Bronchial epithelial cell (primary cell): Measurements from ENCODE around the gene C13orf46. TPM values are rescaled to one million over a fixed set of nuclear protein-coding genes. Genes with fewer than 3 reads are reported as not detected.
"Not testable (repeated sequence)": the region's sequence is repeated elsewhere in the genome, so short reads cannot be mapped to it uniquely, and the experiment has no call there.

Experiments used
- DNase-seq: peaks from one replicate; pipeline ENCODE4 v3.0.0-alpha.2; 2010; ENCODE audit warnings: low read depth
- FAIRE-seq: peaks from 2 replicates; lab custom pipeline; 2011; peaks lifted over from hg19 to GRCh38; lab: Jason Lieb, UNC
- H3K27me3 ChIP-seq: 2 replicates; pipeline ENCODE4 v1.5.1; 2011; ENCODE audit warnings: low read length; ENCODE audit not compliant: control insufficient read depth, insufficient read depth
- H3K36me3 ChIP-seq: 2 replicates; pipeline ENCODE4 v1.5.1; 2011; ENCODE audit warnings: low read length; ENCODE audit not compliant: control insufficient read depth, insufficient read depth
- H3K4me3 ChIP-seq: 2 replicates; pipeline ENCODE4 v1.5.1; 2011; ENCODE audit warnings: mild to moderate bottlenecking, low read depth, low read length, control low read depth
- total RNA-seq: library from RNA; depleted of rRNA; stranded (reverse); fragments of >200 nt; gene quantifications from 2 replicates; pipeline ENCODE4 v1.2.1, GENCODE V29; 2014
- TF ChIP-seq, protein P1 (sequence below): IDR thresholded peaks from 2 replicates; pipeline ENCODE4 v1.5.1; 2011; ENCODE audit warnings: mild to moderate bottlenecking, moderate library complexity, low read length, control low read depth, inconsistent platforms; ENCODE audit not compliant: insufficient read depth, severe bottlenecking

Gene C13orf46
- total RNA-seq, 1 donor from 2014 or later: not detected

DNA sequence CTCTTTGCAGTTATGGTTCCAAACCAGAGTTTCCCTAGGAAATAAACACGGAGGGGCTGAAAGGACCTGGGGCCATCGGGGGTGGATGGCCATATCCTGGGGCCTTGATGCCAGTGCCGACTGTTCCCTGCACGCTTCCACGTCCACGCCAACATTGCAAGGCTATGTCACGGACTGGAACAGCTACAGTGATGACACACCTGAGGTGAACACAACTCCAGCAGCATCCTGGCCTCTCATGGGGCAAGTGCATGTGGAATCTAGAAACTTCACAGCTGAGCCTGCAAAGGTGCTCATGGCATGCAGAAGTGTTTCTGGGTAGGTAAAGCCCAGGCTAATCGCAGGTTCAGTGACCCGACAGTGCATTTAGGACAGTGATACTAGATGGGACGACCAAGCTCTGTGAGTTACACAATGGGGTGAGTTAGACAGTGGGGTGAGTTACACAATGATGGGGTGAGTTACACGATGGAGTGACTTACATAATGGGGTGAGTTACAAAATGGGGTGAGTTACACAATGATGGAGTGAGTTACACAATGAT lies 58.0 kb downstream of the C13orf46 start:
- H3K36me3 ChIP-seq: no peaks in the 10 kb centered on the region
- no peaks in the 10 kb centered on the region for H3K27me3 ChIP-seq
- no peak overlapping the region for H3K4me3 ChIP-seq
- no peak for DNase-seq
- peak; percentile 47 for FAIRE-seq
- TF ChIP-seq, protein P1, sequence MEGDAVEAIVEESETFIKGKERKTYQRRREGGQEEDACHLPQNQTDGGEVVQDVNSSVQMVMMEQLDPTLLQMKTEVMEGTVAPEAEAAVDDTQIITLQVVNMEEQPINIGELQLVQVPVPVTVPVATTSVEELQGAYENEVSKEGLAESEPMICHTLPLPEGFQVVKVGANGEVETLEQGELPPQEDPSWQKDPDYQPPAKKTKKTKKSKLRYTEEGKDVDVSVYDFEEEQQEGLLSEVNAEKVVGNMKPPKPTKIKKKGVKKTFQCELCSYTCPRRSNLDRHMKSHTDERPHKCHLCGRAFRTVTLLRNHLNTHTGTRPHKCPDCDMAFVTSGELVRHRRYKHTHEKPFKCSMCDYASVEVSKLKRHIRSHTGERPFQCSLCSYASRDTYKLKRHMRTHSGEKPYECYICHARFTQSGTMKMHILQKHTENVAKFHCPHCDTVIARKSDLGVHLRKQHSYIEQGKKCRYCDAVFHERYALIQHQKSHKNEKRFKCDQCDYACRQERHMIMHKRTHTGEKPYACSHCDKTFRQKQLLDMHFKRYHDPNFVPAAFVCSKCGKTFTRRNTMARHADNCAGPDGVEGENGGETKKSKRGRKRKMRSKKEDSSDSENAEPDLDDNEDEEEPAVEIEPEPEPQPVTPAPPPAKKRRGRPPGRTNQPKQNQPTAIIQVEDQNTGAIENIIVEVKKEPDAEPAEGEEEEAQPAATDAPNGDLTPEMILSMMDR: no peak

DNA sequence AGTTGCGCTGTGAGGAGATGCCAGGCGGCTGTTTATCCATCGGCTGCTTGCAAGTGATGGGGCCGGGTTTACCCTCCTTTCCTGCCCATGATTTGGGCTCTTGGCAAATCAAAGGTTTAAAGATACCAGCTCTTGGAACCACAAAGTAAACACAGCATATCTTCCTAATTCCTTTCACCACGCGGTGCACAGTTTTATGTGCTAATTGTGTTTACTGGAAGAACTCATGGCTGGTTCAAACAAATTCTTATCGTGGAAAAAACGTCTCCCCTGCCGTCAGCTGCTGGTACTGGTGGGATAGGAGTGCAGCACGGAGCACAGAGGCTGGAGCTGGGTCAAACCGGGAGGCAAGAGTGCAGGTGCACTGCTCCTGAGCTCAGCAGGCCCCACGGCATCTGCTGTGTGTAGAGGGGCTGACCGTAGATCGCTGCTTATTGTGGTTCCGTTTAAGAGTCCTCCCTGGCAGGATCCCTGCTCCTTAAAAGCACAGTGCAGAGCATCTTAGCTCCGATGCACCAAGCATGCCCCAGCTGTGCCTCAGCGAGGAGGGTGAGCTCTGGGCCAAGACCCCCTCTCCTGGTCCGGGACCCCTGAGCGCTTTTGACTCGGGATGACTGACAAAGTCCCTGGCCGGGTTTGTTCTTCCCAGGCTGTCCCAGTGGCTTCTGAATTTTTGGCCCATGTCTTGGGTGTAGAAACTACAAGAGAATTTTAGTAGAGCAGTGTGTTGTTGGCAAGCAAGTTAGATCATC lies 58.7 kb downstream of the C13orf46 start:
- FAIRE-seq (no peak), DNase-seq (no peak)
- Histone ChIP-seq H3K4me3 (no peak overlapping the region), H3K27me3 (no peaks in the 10 kb centered on the region), H3K36me3 (no peaks in the 10 kb centered on the region)
- TF ChIP-seq, protein P1: no peak

DNA sequence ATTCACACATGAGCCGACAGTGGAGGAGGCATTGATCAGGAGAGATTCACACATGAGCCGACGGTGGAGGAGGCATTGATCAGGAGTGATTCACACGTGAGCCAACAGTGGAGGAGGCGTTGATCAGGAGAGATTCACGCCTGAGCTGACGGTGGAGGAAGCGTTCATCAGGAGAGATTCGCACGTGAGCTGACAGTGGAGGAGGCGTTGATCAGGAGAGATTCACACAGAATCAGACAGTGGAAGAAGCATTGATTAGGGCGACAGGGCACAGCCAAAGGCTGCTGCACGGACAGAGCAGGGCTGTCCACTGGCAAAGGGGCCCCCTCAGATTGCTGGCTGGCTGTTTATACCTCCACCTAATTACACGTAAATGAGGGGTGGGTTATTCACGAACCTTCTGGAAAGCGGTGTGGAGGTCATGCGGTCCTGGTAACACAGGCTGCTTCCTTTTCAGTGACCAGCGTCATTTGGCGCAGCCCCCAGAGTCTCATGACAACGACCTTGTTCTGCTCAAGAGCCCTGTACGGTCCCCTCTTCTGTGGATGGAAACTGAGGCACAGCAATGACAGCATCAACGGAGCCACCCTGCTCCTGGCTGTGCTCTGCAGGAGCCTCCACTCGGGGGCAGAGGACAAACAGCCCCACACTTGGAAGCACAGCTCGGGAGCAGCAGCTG lies 59.4 kb downstream of the C13orf46 start:
- TF ChIP-seq, protein P1: no peak
- Histone ChIP-seq H3K4me3 (no peak overlapping the region), H3K27me3 (no peaks in the 10 kb centered on the region), H3K36me3 (no peaks in the 10 kb centered on the region)
- DNase-seq (no peak), FAIRE-seq (peak; percentile 98)

DNA sequence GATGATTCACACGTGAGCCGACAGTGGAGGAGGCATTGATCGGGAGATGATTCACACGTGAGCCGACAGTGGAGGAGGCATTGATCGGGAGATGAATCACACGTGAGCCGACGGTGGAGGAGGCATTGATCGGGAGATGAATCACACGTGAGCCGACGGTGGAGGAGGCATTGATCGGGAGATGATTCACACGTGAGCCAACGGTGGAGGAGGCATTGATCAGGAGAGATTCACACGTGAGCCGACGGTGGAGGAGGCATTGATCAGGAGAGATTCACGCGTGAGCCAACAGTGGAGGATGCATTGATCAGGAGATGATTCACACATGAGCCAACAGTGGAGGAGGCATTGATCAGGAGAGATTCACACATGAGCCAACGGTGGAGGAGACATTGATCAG lies 60.0 kb downstream of the C13orf46 start:
- not testable (repeated sequence) for H3K36me3 ChIP-seq, H3K27me3 ChIP-seq, FAIRE-seq, H3K4me3 ChIP-seq
- DNase-seq: peak; percentile 3

DNA sequence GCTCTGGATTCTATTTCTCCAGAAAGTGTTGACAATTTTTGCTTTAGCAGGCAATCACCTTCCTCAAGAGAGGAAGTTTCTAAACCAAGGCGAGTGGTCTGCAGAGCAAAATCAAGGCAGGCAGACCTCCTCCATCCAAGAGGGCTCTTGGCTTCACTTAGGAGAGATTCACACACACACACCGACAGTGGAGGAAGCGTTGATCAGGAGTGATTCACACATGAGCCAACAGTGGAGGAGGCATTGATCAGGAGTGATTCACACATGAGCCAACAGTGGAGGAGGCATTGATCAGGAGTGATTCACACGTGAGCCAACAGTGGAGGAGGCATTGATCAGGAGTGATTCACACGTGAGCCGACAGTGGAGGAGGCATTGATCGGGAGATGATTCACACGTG lies 60.5 kb downstream of the C13orf46 start:
- FAIRE-seq (peak; percentile 50), DNase-seq (peak; percentile 80)
- not testable (repeated sequence) for H3K36me3 ChIP-seq, H3K27me3 ChIP-seq, H3K4me3 ChIP-seq

DNA sequence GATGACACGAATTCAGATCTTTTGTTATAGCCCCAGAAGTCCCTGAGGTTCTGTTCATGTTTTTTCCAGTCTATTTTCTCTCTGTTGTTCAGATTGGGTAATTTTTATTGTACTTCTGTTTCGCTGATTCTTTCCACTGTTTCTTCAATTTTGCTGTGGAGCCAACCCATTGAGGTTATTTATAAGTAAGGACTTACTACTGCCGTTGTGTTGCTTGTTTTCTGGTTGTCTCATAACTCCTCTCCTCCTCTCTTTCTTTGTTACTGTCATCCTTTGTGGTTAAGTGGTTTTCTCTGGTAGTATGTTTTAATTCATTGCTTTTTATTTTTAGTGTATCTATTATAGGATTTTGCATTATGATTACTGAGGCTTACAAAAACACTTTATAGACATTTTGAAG lies 61.3 kb downstream of the C13orf46 start:
- TF ChIP-seq, protein P1: no peak
- Histone ChIP-seq H3K4me3 (no peak overlapping the region), H3K27me3 (no peaks in the 10 kb centered on the region), H3K36me3 (no peaks in the 10 kb centered on the region)
- DNase-seq (no peak), FAIRE-seq (no peak)
